GM10266 (cell line): Measurements from ENCODE around the gene ARPP19.

Experiments used
- DNase-seq: peaks from one replicate; pipeline ENCODE4 v3.0.0; 2012; ENCODE audit errors: extremely low spot score
- TF ChIP-seq, protein P1 (sequence below): IDR thresholded peaks from 2 replicates; pipeline ENCODE4 v1.5.1; 2012; ENCODE audit warnings: mild to moderate bottlenecking, low read depth; ENCODE audit not compliant: control insufficient read depth, insufficient read depth; ENCODE audit errors: missing control alignments

Gene ARPP19

DNA sequence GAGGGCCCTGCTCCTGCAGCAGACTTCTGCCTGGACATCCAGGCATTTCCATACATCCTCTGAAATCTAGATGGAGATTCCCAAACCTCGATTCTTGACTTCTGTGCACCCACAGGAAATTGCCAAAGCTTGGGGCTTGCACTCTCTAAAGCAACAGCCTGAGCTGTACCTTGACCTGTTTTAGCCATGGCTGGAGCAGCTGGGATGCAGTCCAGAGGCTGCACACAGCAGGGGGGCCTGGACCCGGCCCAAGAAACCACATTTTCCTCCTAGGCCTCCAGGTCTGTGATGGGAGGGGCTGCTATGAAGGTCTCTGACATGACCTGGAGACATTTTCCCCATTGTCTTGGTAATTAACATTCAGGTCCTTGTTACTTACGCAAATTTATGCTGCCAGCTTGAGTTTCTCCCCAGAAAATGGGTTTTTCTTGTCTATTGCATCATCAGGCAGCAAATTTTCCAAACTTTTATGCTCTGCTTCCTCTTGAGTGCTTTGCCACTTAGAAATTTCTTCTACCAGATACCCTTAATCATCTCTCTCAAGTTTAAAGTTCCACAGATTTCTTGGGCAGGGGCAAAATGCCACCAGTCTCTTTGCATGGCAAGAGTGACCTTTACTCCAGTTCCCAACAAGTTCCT lies 28.3 kb downstream of the ARPP19 start:
- TF ChIP-seq, protein P1, sequence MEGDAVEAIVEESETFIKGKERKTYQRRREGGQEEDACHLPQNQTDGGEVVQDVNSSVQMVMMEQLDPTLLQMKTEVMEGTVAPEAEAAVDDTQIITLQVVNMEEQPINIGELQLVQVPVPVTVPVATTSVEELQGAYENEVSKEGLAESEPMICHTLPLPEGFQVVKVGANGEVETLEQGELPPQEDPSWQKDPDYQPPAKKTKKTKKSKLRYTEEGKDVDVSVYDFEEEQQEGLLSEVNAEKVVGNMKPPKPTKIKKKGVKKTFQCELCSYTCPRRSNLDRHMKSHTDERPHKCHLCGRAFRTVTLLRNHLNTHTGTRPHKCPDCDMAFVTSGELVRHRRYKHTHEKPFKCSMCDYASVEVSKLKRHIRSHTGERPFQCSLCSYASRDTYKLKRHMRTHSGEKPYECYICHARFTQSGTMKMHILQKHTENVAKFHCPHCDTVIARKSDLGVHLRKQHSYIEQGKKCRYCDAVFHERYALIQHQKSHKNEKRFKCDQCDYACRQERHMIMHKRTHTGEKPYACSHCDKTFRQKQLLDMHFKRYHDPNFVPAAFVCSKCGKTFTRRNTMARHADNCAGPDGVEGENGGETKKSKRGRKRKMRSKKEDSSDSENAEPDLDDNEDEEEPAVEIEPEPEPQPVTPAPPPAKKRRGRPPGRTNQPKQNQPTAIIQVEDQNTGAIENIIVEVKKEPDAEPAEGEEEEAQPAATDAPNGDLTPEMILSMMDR = no peak
- no peak for DNase-seq

DNA sequence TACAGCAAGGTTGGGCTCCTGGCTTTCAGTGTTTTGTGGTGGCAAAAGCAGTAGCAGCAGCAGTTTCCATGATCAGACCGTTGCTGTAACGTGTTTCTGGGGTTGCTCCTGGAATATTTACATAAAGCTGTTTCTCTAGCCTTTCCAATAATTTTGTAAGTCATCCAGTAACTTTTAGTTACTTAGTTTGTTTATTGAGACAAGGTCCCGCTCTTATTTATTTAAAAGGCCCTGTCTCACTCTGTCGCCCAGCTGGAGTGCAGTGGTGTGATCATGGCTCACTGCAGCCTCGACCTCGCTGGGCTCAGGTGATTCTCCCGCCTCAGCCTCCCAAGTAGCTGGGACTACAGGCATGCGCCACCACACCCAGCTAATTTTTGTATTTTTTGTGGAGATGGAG lies 31.4 kb downstream of the ARPP19 start:
- no peak for DNase-seq
- TF ChIP-seq, protein P1 = no peak

DNA sequence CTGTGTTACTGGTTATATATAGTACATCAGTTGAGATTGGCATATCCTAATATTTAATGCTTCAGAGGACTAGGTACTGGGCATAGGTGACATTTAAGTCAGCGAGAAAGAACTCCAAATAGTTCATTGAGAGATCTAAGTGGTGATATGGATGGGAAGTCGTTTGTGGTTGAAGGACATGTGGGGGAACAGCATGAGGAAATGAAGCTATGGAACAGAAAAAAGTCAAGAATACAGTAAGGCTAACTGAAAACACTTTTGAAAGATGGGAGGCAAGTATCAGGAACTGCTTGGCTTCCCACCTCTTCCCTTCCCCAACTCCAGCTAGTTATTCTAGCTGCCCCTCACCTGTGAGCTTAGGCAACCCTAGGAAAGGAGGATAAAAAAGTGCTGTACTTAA lies 36.4 kb downstream of the ARPP19 start:
- no peak for DNase-seq
- TF ChIP-seq, protein P1 = no peak

DNA sequence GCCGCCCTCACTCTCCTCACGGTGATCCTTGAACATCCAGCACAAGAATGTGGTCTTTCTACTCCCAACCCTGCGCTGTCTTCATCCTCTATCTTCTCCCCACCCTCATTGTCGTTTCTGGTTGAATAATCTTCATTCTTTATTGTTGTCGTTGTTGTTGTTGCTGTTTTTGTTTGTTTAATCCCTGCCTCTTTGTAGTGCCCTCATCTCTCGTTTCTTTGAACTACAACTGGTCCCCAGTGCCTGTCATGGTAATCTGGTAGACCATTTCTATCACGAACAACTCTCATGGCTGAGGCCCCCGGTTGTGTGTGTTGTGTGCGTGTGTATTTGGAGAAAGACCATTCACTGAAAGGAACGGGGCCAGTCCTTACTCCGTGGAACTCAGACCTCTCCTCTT lies 38.9 kb downstream of the ARPP19 start:
- no peak for DNase-seq
- TF ChIP-seq, protein P1 = no peak

DNA sequence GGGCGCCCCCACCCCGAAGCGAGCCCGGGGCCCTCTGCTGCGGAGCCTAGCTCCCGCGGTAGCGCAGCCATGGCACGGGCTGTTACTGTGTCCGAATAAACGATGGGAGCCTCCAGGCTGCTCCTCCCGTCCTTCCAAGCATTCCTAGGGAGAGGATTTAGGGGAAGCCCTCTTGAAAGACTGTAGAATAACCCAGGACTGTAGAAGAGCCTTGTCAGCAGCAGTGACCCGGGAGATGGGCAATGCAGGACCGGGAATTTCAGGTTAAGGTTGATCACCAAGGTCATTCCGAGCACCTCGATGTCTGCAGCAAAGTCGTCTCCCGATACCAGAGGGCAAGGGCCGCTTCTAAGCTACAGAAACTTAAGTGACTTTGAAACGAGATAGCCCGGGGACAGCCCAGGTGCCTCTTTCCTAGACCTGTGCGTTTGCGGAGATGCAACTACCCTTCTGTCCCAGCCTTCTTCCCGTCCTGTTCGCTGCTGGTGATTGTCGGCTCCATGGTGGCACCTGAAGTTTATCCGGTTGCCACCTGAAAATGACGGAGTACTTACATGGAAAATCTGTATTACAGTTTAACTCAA lies 39.4 kb downstream of the ARPP19 start:
- peak; percentile 37 for DNase-seq

DNA sequence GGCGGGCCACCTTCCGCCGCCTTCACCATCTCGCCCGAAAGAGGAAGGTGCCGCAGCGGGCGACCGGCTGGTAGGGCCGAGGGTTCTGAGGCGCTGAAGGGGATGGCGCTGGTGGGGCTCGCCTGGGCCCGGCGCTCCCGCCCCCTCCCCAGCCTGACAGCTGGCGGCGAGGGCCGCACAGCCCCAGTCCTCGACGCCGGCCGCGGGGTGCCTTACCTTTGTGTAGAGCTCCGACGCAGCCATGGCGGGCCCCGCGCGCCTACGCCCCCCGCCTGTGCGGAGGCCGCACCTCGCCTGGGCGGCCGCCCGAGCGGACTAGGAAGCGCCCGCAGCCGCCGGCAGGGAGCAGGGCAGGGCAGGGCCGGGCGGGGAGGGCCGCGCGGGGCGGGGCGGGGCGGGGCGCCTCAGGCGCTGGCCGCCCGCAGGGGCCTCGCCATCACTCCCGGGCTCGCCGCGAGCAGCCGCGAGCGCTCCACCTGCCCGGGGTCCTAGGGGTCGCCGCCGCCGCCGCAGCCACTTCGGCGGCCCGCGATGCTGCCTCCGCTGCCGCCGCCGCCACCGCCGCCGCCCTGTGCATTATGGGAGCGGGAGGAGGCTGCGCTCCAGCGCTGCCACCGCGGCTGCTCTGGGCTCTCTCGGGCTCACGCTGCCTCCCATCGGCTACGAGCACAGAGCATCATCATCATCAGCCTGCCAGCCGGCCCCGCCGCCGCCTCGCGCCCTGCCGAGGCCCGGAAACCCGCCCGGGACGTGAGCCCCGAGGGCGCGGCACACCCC lies 40.1 kb downstream of the ARPP19 start, which contains the start of gene MYO5A:
Gene MYO5A, minus strand, starts transcription at position 317 of the 777 bp plus-strand sequence. Its CDS starts 74 bp downstream, at position 243.
- DNase-seq = peak; percentile 90
- TF ChIP-seq, protein P1 = peak; percentile 45

More for the DNA sequence above, 39.4 kb downstream of the ARPP19 start:
- TF ChIP-seq, protein P1 = no peak
